H1 (cell line): ENCODE data around the gene FASN. TPM values are rescaled to one million over a fixed set of nuclear protein-coding genes. Genes with fewer than 3 reads are reported as not detected.

Experiments
- CTCF ChIA-PET: fragments of 300-600 bp; sonication (Branson Sonifier 250); formaldehyde crosslinking; loops from one replicate; lab custom pipeline; 2021; ENCODE audit not compliant: partially characterized antibody; lab: Charles Lee
- POLR2A ChIA-PET: fragments of 300-600 bp; sonication (Branson Sonifier 250); formaldehyde crosslinking; loops from one replicate; lab custom pipeline; 2021; ENCODE audit warnings: inconsistent platforms; ENCODE audit not compliant: partially characterized antibody; lab: Charles Lee
- DNase-seq, 2 experiments: peaks; one replicate each; pipeline versions ENCODE4 v3.0.0 to v3.0.0-alpha.2; 2010 to 2022; ENCODE audit warnings: low spot score in 2 of 2, low read depth in 1 of 2, mixed read lengths in 1 of 2
- FAIRE-seq: peaks from 2 replicates; lab custom pipeline; 2011; peaks lifted over from hg19 to GRCh38; lab: Jason Lieb, UNC
- H2AFZ ChIP-seq: 2 replicates; pipeline ENCODE4 v1.8.1; 2012; ENCODE audit warnings: low read length, inconsistent platforms
- H2AK5ac ChIP-seq: 2 replicates; pipeline ENCODE4 v1.6.1; 2013; ENCODE audit warnings: low read depth, low read length
- H2BK120ac ChIP-seq: replicated peaks from 2 replicates; pipeline ENCODE3; 2013; ENCODE audit warnings: low read depth, low read length, inconsistent platforms
- H2BK12ac ChIP-seq: 2 replicates; pipeline ENCODE4 v1.6.1; 2013; ENCODE audit warnings: low read depth, low read length
- H2BK15ac ChIP-seq: 2 replicates; pipeline ENCODE4 v1.6.1; 2013; ENCODE audit warnings: low read length
- H2BK20ac ChIP-seq: 2 replicates; pipeline ENCODE4 v1.6.1; 2013; ENCODE audit warnings: low read length
- H2BK5ac ChIP-seq: 2 replicates; pipeline ENCODE4 v1.6.1; 2013; ENCODE audit warnings: low read depth, low read length
- H3K14ac ChIP-seq: 2 replicates; pipeline ENCODE4 v1.6.1; 2013; ENCODE audit warnings: inconsistent platforms; ENCODE audit not compliant: insufficient read length
- H3K18ac ChIP-seq: 2 replicates; pipeline ENCODE4 v1.6.1; 2013; ENCODE audit warnings: low read length; ENCODE audit errors: extremely low read depth
- H3K23ac ChIP-seq: 2 replicates; pipeline ENCODE4 v1.6.1; 2013; ENCODE audit warnings: inconsistent platforms; ENCODE audit not compliant: insufficient read length
- H3K23me2 ChIP-seq: 2 replicates; pipeline ENCODE4 v1.6.1; 2013; ENCODE audit warnings: low read depth, low read length
- H3K27ac ChIP-seq: 2 replicates; pipeline ENCODE4 v1.6.1; 2011; ENCODE audit warnings: low read depth, low read length, inconsistent platforms
- H3K27me3 ChIP-seq, 4 experiments: replicated peaks in 1 of 4; 1 replicate in 1 of 4; 2 replicates in 3 of 4; pipeline versions ENCODE4 v1.6.1 to v1.8.1; 2011 to 2013; ENCODE audit warnings: low read length in 3 of 4, mild to moderate bottlenecking in 3 of 4, inconsistent platforms in 2 of 4, mixed read lengths in 2 of 4, moderate library complexity in 1 of 4; ENCODE audit not compliant: control insufficient read depth in 3 of 4, insufficient read depth in 3 of 4; ENCODE audit errors: extremely low read depth in 1 of 4
- H3K36me3 ChIP-seq, 4 experiments: 2 replicates each; pipeline versions ENCODE4 v1.6.1 to v1.8.1; 2011 to 2013; ENCODE audit warnings: mild to moderate bottlenecking in 4 of 4, low read length in 3 of 4, moderate library complexity in 2 of 4, control low read depth in 1 of 4, inconsistent platforms in 1 of 4; ENCODE audit not compliant: insufficient read depth in 4 of 4, control insufficient read depth in 2 of 4
- H3K4ac ChIP-seq: replicated peaks from 2 replicates; pipeline ENCODE3; 2013; ENCODE audit warnings: low read length, low read depth, mixed read lengths, inconsistent platforms; ENCODE audit not compliant: insufficient read length
- H3K4me1 ChIP-seq, 4 experiments: replicated peaks in 1 of 4; 1 replicate in 1 of 4; 2 replicates in 3 of 4; pipeline versions ENCODE4 v1.6.1 to v1.8.1; 2011 to 2013; ENCODE audit warnings: low read length in 3 of 4, inconsistent platforms in 2 of 4, mixed read lengths in 1 of 4; ENCODE audit not compliant: insufficient read depth in 4 of 4, control insufficient read depth in 3 of 4
- H3K4me2 ChIP-seq, 2 experiments: 2 replicates each; pipeline versions ENCODE4 v1.6.1 to v1.8.1; 2011 to 2013; ENCODE audit warnings: low read depth in 2 of 2, low read length in 2 of 2, control low read depth in 1 of 2, inconsistent platforms in 1 of 2, mild to moderate bottlenecking in 1 of 2; ENCODE audit not compliant: insufficient read depth in 1 of 2
- H3K4me3 ChIP-seq, 4 experiments: fragments of 200-600, 300-600 bp in 1 of 4; sonication (generic), shearing (Covaris generic), sonication (Bioruptor Twin) in 1 of 4; 2 replicates each; pipeline versions ENCODE4 v1.5.1 to v1.8.1; 2011 to 2016; ENCODE audit warnings: low read length in 4 of 4, low read depth in 3 of 4, control low read depth in 2 of 4, inconsistent platforms in 2 of 4, mild to moderate bottlenecking in 2 of 4, mixed read lengths in 1 of 4, moderate library complexity in 1 of 4; ENCODE audit not compliant: insufficient read depth in 2 of 4; ENCODE audit errors: extremely low read depth in 1 of 4
- H3K56ac ChIP-seq: replicated peaks from 2 replicates; pipeline ENCODE3; 2013; ENCODE audit warnings: low read depth, mild to moderate bottlenecking, mixed read lengths, low read length, inconsistent platforms; ENCODE audit not compliant: insufficient read length
- H3K79me1 ChIP-seq: 2 replicates; pipeline ENCODE4 v1.6.1; 2013; ENCODE audit warnings: low read depth, low read length, control low read depth
- H3K79me2 ChIP-seq, 2 experiments: 2 replicates each; pipeline versions ENCODE4 v1.6.1 to v1.8.1; 2012 to 2013; ENCODE audit warnings: low read length in 2 of 2, mild to moderate bottlenecking in 2 of 2, inconsistent platforms in 1 of 2; ENCODE audit not compliant: insufficient read depth in 2 of 2, control insufficient read depth in 1 of 2
- H3K9ac ChIP-seq, 4 experiments: replicated peaks in 1 of 4; 1 replicate in 1 of 4; 2 replicates in 3 of 4; pipeline versions ENCODE4 v1.6.1 to v1.8.1; 2011 to 2013; ENCODE audit warnings: low read depth in 3 of 4, low read length in 3 of 4, control low read depth in 2 of 4, mild to moderate bottlenecking in 2 of 4, moderate library complexity in 2 of 4, inconsistent platforms in 1 of 4; ENCODE audit errors: extremely low read depth in 1 of 4
- H3K9me3 ChIP-seq, 2 experiments: 2 replicates each; pipeline versions ENCODE4 v1.6.1 to v1.8.1; 2012 to 2013; ENCODE audit warnings: mild to moderate bottlenecking in 2 of 2, moderate library complexity in 2 of 2, control low read depth in 1 of 2, inconsistent platforms in 1 of 2, low read depth in 1 of 2, low read length in 1 of 2, mixed read lengths in 1 of 2; ENCODE audit not compliant: insufficient read depth in 2 of 2
- H4K20me1 ChIP-seq, 2 experiments: replicated peaks in 1 of 2; 2 replicates each; pipeline versions ENCODE3 to v1.8.1; 2011 to 2013; ENCODE audit warnings: inconsistent platforms in 2 of 2, low read length in 2 of 2, mild to moderate bottlenecking in 1 of 2; ENCODE audit not compliant: insufficient read depth in 2 of 2, control insufficient read depth in 1 of 2
- H4K5ac ChIP-seq: 2 replicates; pipeline ENCODE4 v1.6.1; 2013; ENCODE audit warnings: low read length, low read depth, mixed read lengths, inconsistent platforms; ENCODE audit not compliant: insufficient read length
- H4K8ac ChIP-seq: 2 replicates; pipeline ENCODE4 v1.8.0; 2013; ENCODE audit warnings: mild to moderate bottlenecking, moderate library complexity, low read length, inconsistent platforms; ENCODE audit not compliant: insufficient read depth; ENCODE audit errors: extremely low read depth
- H4K91ac ChIP-seq: replicated peaks from 2 replicates; pipeline ENCODE3; 2013; ENCODE audit warnings: low read length, mixed read lengths, inconsistent platforms; ENCODE audit not compliant: insufficient read length
- POLR2AphosphoS5 ChIP-seq: IDR thresholded peaks from 2 replicates; pipeline ENCODE4 v1.6.1; 2011; ENCODE audit warnings: low read depth, low read length
- WGBS, 2 experiments: shearing (Covaris generic) in 1 of 2; methylation state at CpG; one replicate each; pipeline versions ENCODE4 v1.1.6 to v1.1.7; 2013 to 2015; ENCODE audit warnings: low lambda C conversion rate in 2 of 2, mixed read lengths in 2 of 2, inconsistent platforms in 1 of 2, low coverage in 1 of 2, missing lambda C conversion rate in 1 of 2; ENCODE audit not compliant: insufficient replicate concordance in 2 of 2, insufficient coverage in 1 of 2, insufficient read length in 1 of 2; ENCODE audit errors: extremely low coverage in 1 of 2, missing lambda C conversion rate in 1 of 2; 5-methylcytosine and 5-hydroxymethylcytosine counted together
- polyA plus RNA-seq, 7 experiments: library from polyadenylated mRNA; depleted of rRNA in 3 of 7; stranded (reverse) in 5 of 7; unstranded in 2 of 7; fragments of >200 nt in 5 of 7; fragments of 200-250 nt in 2 of 7; gene quantifications; 1 replicate in 5 of 7; 2 replicates in 1 of 7; 4 replicates in 1 of 7; pipeline versions ENCODE4 v1.2.1 to v1.2.3, GENCODE V29; 2011 to 2013; ENCODE audit warnings: missing spikeins in 2 of 7, mixed read lengths in 2 of 7
- total RNA-seq: library from RNA; stranded (reverse); fragmentation: NEBNext Ultra II Directional; extraction: Animal tissue kit (Norgen Biotek cat#: 25700); gene quantifications from 2 replicates; pipeline ENCODE4 v1.2.1, GENCODE V29; 2021

Gene FASN
- total and polyA plus RNA-seq, 2 of the 8 experiments (the other 6 are each of a cell fraction or from before 2014, with no cell fraction given) = 143 to 561 TPM

GRCh38 chr17:82049106-82049505, 48.9 kb downstream of the FASN start:
- Histone ChIP-seq H3K27me3 (no peaks in the 10 kb centered on the region; a peak in 1 of 7 replicates), H3K9me3 (no peaks in the 10 kb centered on the region), H2BK20ac (no peak overlapping the region), H3K14ac (no peak overlapping the region), H2AFZ (no peak overlapping the region), H4K91ac (no peak overlapping the region), H3K4me3 (no peak overlapping the region), H3K4me2 (no peak overlapping the region), H3K27ac (no peak overlapping the region), H2BK12ac (no peak overlapping the region), H3K23ac (no peak overlapping the region), H3K4ac (no peak overlapping the region), H2BK15ac (no peak overlapping the region), H3K4me1 (peaks cover 0 to 11% (median 6%) of the 10 kb centered on the region in 4 experiments; a peak in 5 of 7 replicates), H3K79me2 (peaks cover 0 to 12% of the 10 kb centered on the region in 2 experiments; a peak in 1 of 4 replicates), H3K18ac (no peak overlapping the region), H3K23me2 (peaks cover 6% of the 10 kb centered on the region; the same call in 1 of the 2 replicates), H4K5ac (no peak overlapping the region), H4K20me1 (peaks cover 4 to 7% of the 10 kb centered on the region in 2 experiments), H3K9ac (no peak overlapping the region), H3K56ac (no peak overlapping the region), H3K36me3 (peaks cover 0 to 9% (median 3%) of the 10 kb centered on the region in 4 experiments; a peak in 3 of 8 replicates), H4K8ac (no peak overlapping the region), H3K79me1 (peaks cover 6% of the 10 kb centered on the region; the same call in 1 of the 2 replicates), H2BK120ac (no peak overlapping the region), H2BK5ac (no peak overlapping the region), H2AK5ac (no peak overlapping the region)
- no peak for DNase-seq
- no peak for FAIRE-seq
- ChIA-PET POLR2A (interaction anchor here (1.4 to 13.2 kb wide), 4 partner anchors 8 to 346 kb away, joined by 3 to 161 read pairs (median 8); partner anchors contain the start of genes CENPX, DUS1L, LRRC45 and MRPL12), CTCF (interaction anchor here (1.1 to 1.7 kb wide), 4 partner anchors 9 to 25 kb away, joined by 3 to 6 read pairs (median 4); no protein-coding TSS in a partner anchor)
- WGBS, 2 experiments = 88% methylated on average over 6 of the region's 8 CpGs; no CpG with 5 or more reads in 1 of the 2 experiments
- TF ChIP-seq POLR2AphosphoS5 = no peak
